Body of pancreas (tissue), 4 donors: ENCODE results near the gene ECM1.

ENCODE experiments used
- POLR2A ChIP-seq, 3 donors: fragments of 450-650 bp; IDR thresholded peaks; one replicate each; pipeline ENCODE4 v1.6.1; 2016; ENCODE audit warnings: antibody characterized with exemption in 3 of 3, mild to moderate bottlenecking in 2 of 3
- TF ChIP-seq, protein P1 (sequence below), 7 experiments: fragments of 450-650 bp in 4 of 7; fragments of 200-600 bp in 3 of 7; sonication (generic) in 3 of 7; IDR thresholded peaks; one replicate each; pipeline ENCODE4 v1.5.1; 2016 to 2019; ENCODE audit warnings: antibody characterized with exemption in 7 of 7

DNA sequence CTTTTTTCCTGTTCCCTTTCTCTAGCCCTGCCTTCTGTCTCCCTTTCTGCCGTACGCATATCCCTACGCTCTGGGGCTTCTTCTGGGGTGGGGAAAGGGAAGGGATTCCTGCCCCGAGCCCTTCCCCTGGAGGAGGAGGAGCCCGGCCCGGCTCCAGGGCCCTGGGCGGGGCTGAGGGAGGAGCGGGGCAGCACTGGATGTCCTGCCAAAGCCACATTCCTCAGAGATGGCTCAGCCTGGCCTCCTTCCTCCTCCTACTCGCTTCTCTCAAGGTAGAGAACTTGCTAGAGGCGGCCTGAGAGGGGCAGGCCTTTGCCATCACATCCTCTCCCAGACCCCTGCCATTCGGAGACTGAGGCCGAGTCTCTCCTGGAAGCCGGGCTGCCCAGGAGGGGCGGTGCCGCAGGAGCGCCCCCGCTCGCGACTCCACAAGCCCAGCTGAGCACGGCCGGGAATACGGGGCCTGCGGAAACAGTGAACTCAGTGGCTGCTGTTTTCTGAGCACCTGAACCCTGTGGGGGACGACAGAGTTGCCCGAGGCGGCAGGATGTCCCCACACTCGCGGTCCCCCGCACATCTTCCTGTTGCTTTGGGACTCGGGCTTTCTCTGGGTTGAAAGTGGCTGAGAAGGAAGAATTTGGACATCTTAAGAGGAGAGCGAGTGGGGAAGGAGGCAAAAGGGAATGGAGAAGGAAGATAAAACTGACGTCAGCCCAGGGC is 53.5 kb downstream of the ECM1 start:
- TF ChIP-seq, protein P1, sequence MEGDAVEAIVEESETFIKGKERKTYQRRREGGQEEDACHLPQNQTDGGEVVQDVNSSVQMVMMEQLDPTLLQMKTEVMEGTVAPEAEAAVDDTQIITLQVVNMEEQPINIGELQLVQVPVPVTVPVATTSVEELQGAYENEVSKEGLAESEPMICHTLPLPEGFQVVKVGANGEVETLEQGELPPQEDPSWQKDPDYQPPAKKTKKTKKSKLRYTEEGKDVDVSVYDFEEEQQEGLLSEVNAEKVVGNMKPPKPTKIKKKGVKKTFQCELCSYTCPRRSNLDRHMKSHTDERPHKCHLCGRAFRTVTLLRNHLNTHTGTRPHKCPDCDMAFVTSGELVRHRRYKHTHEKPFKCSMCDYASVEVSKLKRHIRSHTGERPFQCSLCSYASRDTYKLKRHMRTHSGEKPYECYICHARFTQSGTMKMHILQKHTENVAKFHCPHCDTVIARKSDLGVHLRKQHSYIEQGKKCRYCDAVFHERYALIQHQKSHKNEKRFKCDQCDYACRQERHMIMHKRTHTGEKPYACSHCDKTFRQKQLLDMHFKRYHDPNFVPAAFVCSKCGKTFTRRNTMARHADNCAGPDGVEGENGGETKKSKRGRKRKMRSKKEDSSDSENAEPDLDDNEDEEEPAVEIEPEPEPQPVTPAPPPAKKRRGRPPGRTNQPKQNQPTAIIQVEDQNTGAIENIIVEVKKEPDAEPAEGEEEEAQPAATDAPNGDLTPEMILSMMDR (IDR thresholded peaks at IDR 0.05) = peak in 5 of 7 experiments; percentile 0 to 48 (median 37)
- TF ChIP-seq POLR2A (IDR thresholded peaks at IDR 0.05) = peak; percentile 96 to 99 (median 97)
